ENCODE measurements around the gene ST6GAL1. TPM values are rescaled to one million over a fixed set of nuclear protein-coding genes. Genes with fewer than 3 reads are reported as not detected.

ST6GAL1 gene
- total RNA-seq, 4 donors from 2014 or later: 74.8 to 189 (median 113) TPM

DNA sequence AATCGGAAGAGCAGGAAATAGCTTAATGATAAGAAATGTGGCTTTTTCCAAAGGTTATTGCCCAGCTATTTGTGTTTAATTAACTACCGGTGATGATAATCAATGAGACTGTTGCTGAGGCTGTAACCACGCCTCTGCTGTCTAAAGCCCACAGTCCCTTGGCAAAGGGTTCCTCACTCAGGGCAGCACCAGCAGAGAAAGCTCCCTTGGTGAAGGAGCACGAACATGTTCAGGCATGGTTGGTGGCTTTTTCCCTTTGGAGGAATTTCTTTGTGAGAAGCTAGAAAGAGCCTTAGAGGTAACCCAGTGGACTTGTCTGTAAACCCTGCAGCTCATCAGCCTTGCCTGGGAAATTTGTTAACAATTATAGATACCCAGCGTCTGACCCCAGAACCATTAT, 7.5 kb upstream of the ST6GAL1 start:
- Histone ChIP-seq H3K27ac (no peak overlapping the region), H3K36me3 (no peaks in the 10 kb centered on the region), H3K27me3 (no peaks in the 10 kb centered on the region), H3K4me3 (replicated peaks in 1 of 3) (no peak overlapping the region), H3K4me1 (no peaks in the 10 kb centered on the region), H3K9me3 (no peaks in the 10 kb centered on the region)
- TF ChIP-seq, protein P1, sequence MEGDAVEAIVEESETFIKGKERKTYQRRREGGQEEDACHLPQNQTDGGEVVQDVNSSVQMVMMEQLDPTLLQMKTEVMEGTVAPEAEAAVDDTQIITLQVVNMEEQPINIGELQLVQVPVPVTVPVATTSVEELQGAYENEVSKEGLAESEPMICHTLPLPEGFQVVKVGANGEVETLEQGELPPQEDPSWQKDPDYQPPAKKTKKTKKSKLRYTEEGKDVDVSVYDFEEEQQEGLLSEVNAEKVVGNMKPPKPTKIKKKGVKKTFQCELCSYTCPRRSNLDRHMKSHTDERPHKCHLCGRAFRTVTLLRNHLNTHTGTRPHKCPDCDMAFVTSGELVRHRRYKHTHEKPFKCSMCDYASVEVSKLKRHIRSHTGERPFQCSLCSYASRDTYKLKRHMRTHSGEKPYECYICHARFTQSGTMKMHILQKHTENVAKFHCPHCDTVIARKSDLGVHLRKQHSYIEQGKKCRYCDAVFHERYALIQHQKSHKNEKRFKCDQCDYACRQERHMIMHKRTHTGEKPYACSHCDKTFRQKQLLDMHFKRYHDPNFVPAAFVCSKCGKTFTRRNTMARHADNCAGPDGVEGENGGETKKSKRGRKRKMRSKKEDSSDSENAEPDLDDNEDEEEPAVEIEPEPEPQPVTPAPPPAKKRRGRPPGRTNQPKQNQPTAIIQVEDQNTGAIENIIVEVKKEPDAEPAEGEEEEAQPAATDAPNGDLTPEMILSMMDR (IDR thresholded peaks at IDR 0.05): no peak
- no peak for TF ChIP-seq POLR2A (IDR thresholded peaks at IDR 0.05)
- 87 to 93% methylated on average over 5 of the region's 5 CpGs for WGBS, 2 donors
- intact Hi-C loops (cut with DNase I): no loop called here
- no peak for DNase-seq

DNA sequence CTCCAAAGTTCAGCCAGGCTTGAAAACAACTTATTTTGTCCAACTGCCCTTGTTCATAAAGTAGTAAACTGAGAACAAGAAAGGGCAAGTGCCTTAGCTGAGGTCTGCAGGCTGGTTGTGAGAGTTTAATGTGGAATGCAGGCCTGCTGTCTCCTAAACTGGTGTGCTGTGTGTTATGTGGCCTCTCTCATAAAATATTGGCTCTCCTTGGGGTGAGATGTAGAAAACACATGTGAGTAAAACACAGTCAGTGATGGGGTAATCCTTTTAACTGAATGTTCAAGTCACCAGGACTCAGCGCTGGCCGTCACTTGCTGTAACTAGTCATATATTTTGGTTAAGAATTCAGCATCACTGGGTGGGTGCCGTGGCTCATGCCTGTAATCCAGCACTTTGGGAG, 7.1 kb upstream of the ST6GAL1 start:
- no peaks in the 10 kb centered on the region for H3K9me3 ChIP-seq
- no peaks in the 10 kb centered on the region for H3K36me3 ChIP-seq
- intact Hi-C loops (cut with DNase I): no loop called here
- H3K4me3 ChIP-seq (replicated peaks in 1 of 3): no peak overlapping the region
- WGBS, 2 donors: 94 to 97% methylated on average over 3 of the region's 3 CpGs
- no peaks in the 10 kb centered on the region for H3K4me1 ChIP-seq
- TF ChIP-seq, protein P1 (IDR thresholded peaks at IDR 0.05): no peak
- no peak for TF ChIP-seq POLR2A (IDR thresholded peaks at IDR 0.05)
- H3K27ac ChIP-seq: no peak overlapping the region
- no peak for DNase-seq
- H3K27me3 ChIP-seq: no peaks in the 10 kb centered on the region

DNA sequence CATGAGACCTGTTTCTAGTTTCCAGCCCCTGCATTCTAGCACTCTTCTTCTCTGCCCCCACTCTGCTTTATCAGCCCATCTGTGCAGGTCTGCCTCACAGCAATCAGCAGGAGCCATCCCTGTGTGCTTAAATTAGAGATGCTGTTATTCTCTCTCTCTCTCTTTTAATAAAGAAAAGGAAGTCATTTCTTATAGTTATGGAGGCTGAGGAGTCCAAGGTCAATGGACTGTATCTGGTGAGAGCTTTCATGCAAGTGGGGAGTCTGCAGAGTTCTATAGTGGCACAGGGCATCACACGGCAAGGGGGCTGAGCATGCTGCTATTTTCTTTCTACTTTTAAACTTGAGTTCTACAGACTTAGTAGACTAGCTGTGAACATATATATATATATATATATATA, 4.5 kb upstream of the ST6GAL1 start:
- H3K36me3 ChIP-seq: no peaks in the 10 kb centered on the region
- H3K4me1 ChIP-seq: no peaks in the 10 kb centered on the region
- H3K9me3 ChIP-seq: no peaks in the 10 kb centered on the region
- 100% methylated on average over 1 of the region's 1 CpG for WGBS, 2 donors
- intact Hi-C loops (cut with DNase I): loop anchor here (5.0 kb wide), 1 partner anchor 74 kb away; no protein-coding TSS in a partner anchor
- TF ChIP-seq, protein P1 (IDR thresholded peaks at IDR 0.05): no peak
- TF ChIP-seq POLR2A (IDR thresholded peaks at IDR 0.05): no peak
- DNase-seq: no peak
- no peak overlapping the region for H3K4me3 ChIP-seq (replicated peaks in 1 of 3)
- H3K27me3 ChIP-seq: no peaks in the 10 kb centered on the region
- no peak overlapping the region for H3K27ac ChIP-seq

- H3K27me3 ChIP-seq: no peaks in the 10 kb centered on the region
- H3K27ac ChIP-seq: no peak overlapping the region
- intact Hi-C loops (cut with DNase I): loop anchor here (5.0 kb wide), 1 partner anchor 77 kb away; no protein-coding TSS in a partner anchor
- H3K36me3 ChIP-seq: no peaks in the 10 kb centered on the region
- DNase-seq: no peak
- TF ChIP-seq, protein P1 (IDR thresholded peaks at IDR 0.05): no peak
- TF ChIP-seq POLR2A (IDR thresholded peaks at IDR 0.05): no peak
- H3K4me1 ChIP-seq: peaks cover 16% of the 10 kb centered on the region in 2 donors
- no peak overlapping the region for H3K4me3 ChIP-seq (replicated peaks in 1 of 3)
- WGBS, 2 donors: 91 to 94% methylated on average over 5 of the region's 5 CpGs
- H3K9me3 ChIP-seq: no peaks in the 10 kb centered on the region
Observed at GRCh38 chr3:186929186-186929585, 1.1 kb upstream of the ST6GAL1 start.

- intact Hi-C loops (cut with DNase I): loop anchor here (5.0 to 10.0 kb wide), 2 partner anchors 77 to 95 kb away; no protein-coding TSS in a partner anchor
- TF ChIP-seq, protein P1 (IDR thresholded peaks at IDR 0.05): no peak
- no peak for TF ChIP-seq POLR2A (IDR thresholded peaks at IDR 0.05)
- 75 to 77% methylated on average over 12 of the region's 12 CpGs for WGBS, 2 donors
- H3K27me3 ChIP-seq: no peaks in the 10 kb centered on the region
- H3K4me1 ChIP-seq: peaks cover 18 to 21% of the 10 kb centered on the region in 2 donors
- peak overlapping the region in 2 of 3 donors; percentile 89 to 93 for H3K27ac ChIP-seq
- peak overlapping the region in 1 of 3 donors; percentile 97 for H3K4me3 ChIP-seq (replicated peaks in 1 of 3)
- H3K36me3 ChIP-seq: no peaks in the 10 kb centered on the region
- no peak for DNase-seq
- no peaks in the 10 kb centered on the region for H3K9me3 ChIP-seq
Observed at GRCh38 chr3:186929685-186930084, 641 bp upstream of the ST6GAL1 start.
